T47D (cell line): Measurements from ENCODE around the gene CHST11.

Source experiments
- DNase-seq, 2 experiments: peaks; one replicate each; pipeline versions ENCODE4 v3.0.0 to v3.0.0-alpha.2; 2011 to 2012; ENCODE audit warnings: low read depth in 1 of 2, low spot score in 1 of 2
- JUND ChIP-seq: IDR thresholded peaks from 2 replicates; pipeline ENCODE4 v1.6.1; 2012; ENCODE audit warnings: low read depth
- in situ Hi-C: cut with HindIII; loops from 2 replicates; pipeline ENCODE4 v1.10.0; 2016; ENCODE audit warnings: low sequenced_read_pairs, low pct_unique_long_range_greater_than_20kb

Gene CHST11

GRCh38 chr12:104456417-104456949 is at the start of gene CHST11:
CHST11 (plus strand) TSS chr12:104456948.
- in situ Hi-C loops, result no loop called here
- DNase-seq, result peak; percentile 89 to 96
- TF ChIP-seq JUND, result no peak

- DNase-seq, result no peak
- in situ Hi-C loops, result no loop called here
- TF ChIP-seq JUND, result no peak
Observed at GRCh38 chr12:104407438-104407837, 49.3 kb upstream of the CHST11 start.

GRCh38 chr12:104407922-104408321 is 48.8 kb upstream of the CHST11 start:
- TF ChIP-seq JUND, result no peak
- DNase-seq, result no peak
- in situ Hi-C loops, result no loop called here

- TF ChIP-seq JUND, result no peak
- in situ Hi-C loops, result no loop called here
- no peak for DNase-seq
Observed at GRCh38 chr12:104410326-104410725, 46.4 kb upstream of the CHST11 start.

GRCh38 chr12:104410786-104411185 is 46.0 kb upstream of the CHST11 start:
- in situ Hi-C loops, result no loop called here
- DNase-seq, result no peak
- TF ChIP-seq JUND, result no peak

GRCh38 chr12:104411826-104412641 is 44.7 kb upstream of the CHST11 start:
- in situ Hi-C loops, result no loop called here
- peak in 1 of 2 experiments; percentile 37 for DNase-seq
- TF ChIP-seq JUND, result no peak

- DNase-seq, result no peak
Observed at GRCh38 chr12:104412681-104413080, 44.1 kb upstream of the CHST11 start.

GRCh38 chr12:104413330-104413729 is 43.4 kb upstream of the CHST11 start:
- no peak for TF ChIP-seq JUND
- DNase-seq, result no peak
- in situ Hi-C loops, result no loop called here

More at GRCh38 chr12:104412681-104413080, 44.1 kb upstream of the CHST11 start:
- in situ Hi-C loops, result no loop called here
- no peak for TF ChIP-seq JUND

- in situ Hi-C loops, result no loop called here
- DNase-seq, result no peak
- no peak for TF ChIP-seq JUND
Observed at GRCh38 chr12:104414581-104415341, 42.0 kb upstream of the CHST11 start.

- DNase-seq, result no peak
- no peak for TF ChIP-seq JUND
- in situ Hi-C loops, result no loop called here
Observed at GRCh38 chr12:104415342-104415980, 41.3 kb upstream of the CHST11 start.

GRCh38 chr12:104416136-104416535 is 40.6 kb upstream of the CHST11 start:
- DNase-seq, result no peak
- in situ Hi-C loops, result no loop called here
- no peak for TF ChIP-seq JUND

GRCh38 chr12:104416585-104416984 is 40.2 kb upstream of the CHST11 start:
- DNase-seq, result no peak
- TF ChIP-seq JUND, result no peak
- in situ Hi-C loops, result no loop called here

GRCh38 chr12:104419717-104420116 is 37.0 kb upstream of the CHST11 start:
- no peak for DNase-seq
- in situ Hi-C loops, result no loop called here
- no peak for TF ChIP-seq JUND
